ENCODE measurements around the gene CHST5. TPM values are rescaled to one million over a fixed set of nuclear protein-coding genes. Genes with fewer than 3 reads are reported as not detected.

Gene CHST5
- total and polyA plus RNA-seq, 2 of the 13 experiments (the other 11 are each of a cell fraction or from before 2014, with no cell fraction given), result 0.05 TPM; not detected in 1

GRCh38 chr16:75566040-75566757 lies 30.3 kb upstream of the CHST5 start, which contains the start of gene GABARAPL2 (continued):
- TF ChIP-seq ZBTB42 (CRISPR knock-in tag; IDR thresholded peaks at IDR 0.05) (peak; percentile 44; the same call in 1 of the 2 replicates), ZNF615 (CRISPR knock-in tag; IDR thresholded peaks at IDR 0.05; ENCODE audit: borderline replicate concordance) (peak; percentile 49; the same call in 1 of the 2 replicates), YEATS4 (CRISPR knock-in tag; IDR thresholded peaks at IDR 0.05; ENCODE audit: borderline replicate concordance) (peak; percentile 92; the same call in 1 of the 2 replicates), ZNF12 (CRISPR knock-in tag; IDR thresholded peaks at IDR 0.05) (0 out of 2 replicates have a peak, but pooled peaks have one; percentile 57), ZGPAT (CRISPR knock-in tag; IDR thresholded peaks at IDR 0.05) (peak; percentile 93), BORCS8-MEF2B (CRISPR knock-in tag; IDR thresholded peaks at IDR 0.05) (peak; percentile 80; the same call in 1 of the 2 replicates), MTF2 (CRISPR knock-in tag; IDR thresholded peaks at IDR 0.05; ENCODE audit: borderline replicate concordance) (0 out of 2 replicates have a peak, but pooled peaks have one; percentile 7), ZBTB46 (CRISPR knock-in tag; IDR thresholded peaks at IDR 0.05; ENCODE audit: borderline replicate concordance) (no peak), SP1 (IDR thresholded peaks at IDR 0.05) (peak; percentile 73; the same call in 1 of the 2 replicates), SP1 (CRISPR knock-in tag; IDR thresholded peaks at IDR 0.05) (peak; percentile 91), ZFY (CRISPR knock-in tag; IDR thresholded peaks at IDR 0.05) (peak; percentile 95), ZSCAN20 (CRISPR knock-in tag; IDR thresholded peaks at IDR 0.05; ENCODE audit: borderline replicate concordance) (peak; percentile 84; the same call in 1 of the 2 replicates), ZSCAN29 (CRISPR knock-in tag; conservative IDR thresholded peaks at IDR 0.05) (0 out of 2 replicates have a peak, but pooled peaks have one; percentile 36), ZBTB7B (CRISPR knock-in tag; IDR thresholded peaks at IDR 0.05) (peak; percentile 86), ELF3 (CRISPR knock-in tag; IDR thresholded peaks at IDR 0.05) (peak; percentile 43), RFXAP (CRISPR knock-in tag; IDR thresholded peaks at IDR 0.05; ENCODE audit: borderline replicate concordance) (peak; percentile 88), PBX3 (CRISPR knock-in tag; IDR thresholded peaks at IDR 0.05; ENCODE audit: borderline replicate concordance) (0 out of 2 replicates have a peak, but pooled peaks have one; percentile 23), XRCC5 (optimal IDR thresholded peaks at IDR 0.05; ENCODE audit: low read length) (peak; percentile 59), ZNF768 (CRISPR knock-in tag; IDR thresholded peaks at IDR 0.05) (peak; percentile 59; the same call in 1 of the 2 replicates), KLF9 (CRISPR knock-in tag; IDR thresholded peaks at IDR 0.05; ENCODE audit: low read depth) (peak; percentile 76; the same call in 1 of the 2 replicates), ZNF782 (CRISPR knock-in tag; IDR thresholded peaks at IDR 0.05; ENCODE audit: borderline replicate concordance) (no peak), ZNF800 (CRISPR knock-in tag; IDR thresholded peaks at IDR 0.05) (no peak), ZNF180 (CRISPR knock-in tag; IDR thresholded peaks at IDR 0.05; ENCODE audit: borderline replicate concordance, low read depth) (0 out of 2 replicates have a peak, but pooled peaks have one; percentile 35)

All from HepG2 (cell line).